HS-5 (cell line): Measurements from ENCODE around the gene STIL.
"Not testable (repeated sequence)": the region's sequence is repeated elsewhere in the genome, so short reads cannot be mapped to it uniquely, and the experiment has no call there.

Experiments used
- DNase-seq: peaks from one replicate; pipeline ENCODE4 v3.0.0-alpha.2; 2012; ENCODE audit warnings: low read depth

Gene STIL

GRCh38 chr1:47313915-47314664 lies at the start of gene STIL:
Gene STIL, minus strand, starts transcription at chr1:47314147. Its CDS starts 3,828 bp downstream, at chr1:47310319.
- peak; percentile 98 for DNase-seq

- no peak for DNase-seq
Observed at GRCh38 chr1:47362828-47363227, 48.9 kb upstream of the STIL start.

DNA sequence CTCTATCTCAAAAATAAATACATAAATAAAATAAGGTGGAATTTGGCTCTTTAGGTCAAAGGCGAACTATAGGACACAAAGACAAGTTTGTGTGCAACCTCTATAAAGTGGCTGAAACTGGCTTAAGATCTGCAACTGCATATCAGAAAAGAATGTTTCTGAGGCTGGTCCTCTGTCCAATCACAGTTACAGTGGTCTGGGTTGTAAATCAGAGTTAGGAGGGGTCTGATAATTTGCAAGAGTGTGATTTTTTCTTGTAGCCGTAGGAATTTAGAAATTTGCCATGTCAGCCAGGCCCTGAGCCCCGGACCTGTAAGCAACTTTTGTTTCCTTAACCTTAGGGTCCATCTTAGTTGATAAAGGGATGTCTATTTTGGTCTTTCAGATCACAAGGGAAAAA lies 47.4 kb upstream of the STIL start:
- DNase-seq: no peak

GRCh38 chr1:47351305-47351704 lies 37.4 kb upstream of the STIL start:
- DNase-seq: peak; percentile 8

DNA sequence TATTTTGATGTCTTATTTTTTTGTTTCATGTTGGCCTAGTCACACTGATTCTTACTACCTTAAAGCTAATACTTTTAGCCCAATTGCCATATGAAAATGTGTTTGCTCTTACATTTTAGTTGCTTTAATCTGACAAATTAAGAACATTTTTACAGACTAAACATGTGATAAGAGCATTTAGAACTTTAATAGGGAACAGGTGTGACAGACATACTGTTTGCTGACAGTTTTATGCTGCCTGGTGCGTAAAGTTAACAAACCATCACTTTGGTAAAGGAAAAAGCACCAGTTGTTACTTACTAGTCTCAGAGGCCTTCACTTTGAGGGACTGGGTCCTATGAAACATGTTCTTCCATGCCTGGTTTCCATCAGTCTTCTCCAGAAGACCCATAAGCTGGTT lies 34.3 kb upstream of the STIL start:
- DNase-seq: no peak

DNA sequence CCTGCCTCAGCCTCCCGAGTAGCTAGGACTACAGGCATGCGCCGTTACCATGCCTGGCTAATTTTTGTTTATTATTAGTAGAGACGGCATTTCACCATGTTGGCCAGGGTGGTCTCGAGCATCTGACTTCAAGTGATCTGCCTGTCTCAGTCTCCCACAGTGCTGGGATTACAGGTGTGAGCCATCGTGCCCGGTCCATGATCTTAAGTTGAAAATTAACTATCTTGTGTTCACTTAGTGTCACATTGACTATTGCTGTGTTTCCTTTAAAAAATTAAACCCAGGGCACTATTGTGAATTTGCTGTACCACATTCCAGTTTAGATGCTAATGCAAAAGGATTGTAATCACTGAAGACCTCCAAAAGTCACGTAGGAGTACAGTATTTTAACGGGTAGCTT lies 33.8 kb upstream of the STIL start:
- no peak for DNase-seq

DNA sequence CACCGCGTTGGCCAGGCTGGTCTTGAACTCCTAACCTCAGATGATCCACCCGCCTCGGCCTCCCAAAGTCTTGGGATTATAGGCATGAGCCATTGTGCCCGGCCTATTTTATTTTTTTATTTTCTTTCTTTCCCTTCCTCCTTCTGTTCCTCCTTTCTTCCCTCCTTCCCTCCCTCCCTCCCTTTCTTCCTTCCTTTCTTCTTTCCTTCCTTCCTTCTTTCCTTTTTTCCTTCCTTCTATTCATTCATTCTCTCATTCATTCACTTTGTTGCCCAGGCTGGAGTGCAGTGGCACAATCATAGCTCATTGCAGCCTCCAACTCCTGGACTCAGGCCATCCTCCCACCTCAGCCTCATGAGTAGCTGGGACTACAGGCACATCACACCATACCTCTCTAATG lies 33.0 kb upstream of the STIL start:
- not testable (repeated sequence) for DNase-seq

DNA sequence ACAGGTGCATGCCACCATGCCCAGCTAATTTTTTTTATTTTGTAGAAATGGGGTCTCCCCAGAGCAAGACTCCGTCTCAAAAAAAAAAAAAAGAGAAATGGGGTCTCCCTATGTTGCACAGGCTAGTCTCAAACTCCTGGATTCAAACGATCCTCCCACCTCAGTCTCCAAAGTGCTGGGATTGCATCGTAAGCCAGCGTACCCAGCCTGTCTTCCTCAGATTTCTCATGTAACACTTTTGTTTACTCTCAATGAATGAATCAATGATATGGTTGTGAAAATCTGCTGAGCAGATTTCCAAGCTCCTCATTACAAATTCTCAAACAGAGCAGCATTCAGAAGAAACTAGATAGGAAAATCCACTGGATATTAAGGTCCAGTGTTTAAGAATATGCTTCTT lies 26.3 kb upstream of the STIL start:
- no peak for DNase-seq

DNA sequence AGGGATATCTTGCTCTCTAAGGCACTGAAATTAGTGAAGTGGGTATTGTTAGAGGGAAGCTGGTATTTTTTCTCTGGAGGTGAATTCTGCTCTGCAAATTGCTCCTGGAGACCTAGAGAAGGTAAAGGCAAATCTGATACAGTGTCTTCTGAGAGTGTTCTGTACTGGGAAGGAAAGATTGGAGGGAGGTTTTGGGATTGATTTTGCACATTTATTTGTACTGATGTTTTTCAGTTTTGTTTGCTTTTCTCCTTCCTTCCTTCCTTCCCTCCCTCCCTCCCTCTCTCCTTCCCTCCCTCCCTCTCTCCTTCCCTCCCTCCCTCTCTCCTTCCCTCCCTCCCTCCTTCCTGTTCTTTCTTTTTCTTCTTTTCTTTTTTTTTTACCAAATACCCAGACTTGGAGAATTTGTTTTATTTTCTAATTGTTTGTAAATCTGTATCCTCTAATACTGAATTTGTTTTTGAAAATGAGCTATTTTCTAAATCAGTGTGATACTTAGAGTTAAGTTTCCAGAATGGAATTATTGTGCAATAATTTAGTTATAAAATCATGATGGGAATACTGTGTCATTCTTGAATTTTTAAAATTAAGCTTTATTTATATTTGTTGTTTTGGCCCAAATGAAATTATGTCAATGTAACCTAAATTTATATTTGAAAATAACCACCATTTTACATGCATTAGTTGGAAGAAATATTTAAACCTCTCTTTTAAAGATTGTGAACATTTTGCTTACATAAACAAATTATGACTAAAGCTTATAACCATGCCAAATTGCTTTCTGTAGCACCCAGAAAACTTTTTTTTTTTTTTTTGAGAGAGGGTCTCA lies 24.5 kb upstream of the STIL start:
- DNase-seq: no peak

DNA sequence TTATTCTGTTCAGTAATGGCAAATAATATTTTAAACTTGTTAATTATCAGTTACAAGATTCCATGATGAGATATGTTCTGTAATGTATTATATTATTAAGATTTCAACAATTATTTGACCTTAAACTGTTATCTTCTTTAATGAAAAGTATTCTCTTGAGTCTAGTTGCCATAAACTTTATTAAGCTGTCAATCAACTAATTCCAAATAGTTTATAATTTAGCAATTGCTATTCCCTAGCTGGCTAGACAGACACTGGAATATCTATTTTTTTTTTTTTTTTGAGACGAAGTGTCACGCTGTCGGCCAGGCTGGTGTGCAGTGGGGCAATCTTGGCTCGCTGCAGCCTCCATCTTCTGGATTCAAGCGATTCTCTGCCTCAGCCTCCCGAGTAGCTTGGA lies 23.4 kb upstream of the STIL start:
- DNase-seq: no peak

- no peak for DNase-seq
Observed at GRCh38 chr1:47334765-47335435, 21.0 kb upstream of the STIL start.

GRCh38 chr1:47333922-47334764 lies 20.2 kb upstream of the STIL start:
- peak; percentile 47 for DNase-seq

GRCh38 chr1:47333578-47333921 lies 19.6 kb upstream of the STIL start, which contains the start of gene CMPK1:
Gene CMPK1, plus strand, starts transcription at chr1:47333790. Its CDS starts 156 bp downstream, at chr1:47333946.
- DNase-seq: peak; percentile 56

GRCh38 chr1:47332779-47333577 lies 19.0 kb upstream of the STIL start:
- DNase-seq: no peak

GRCh38 chr1:47331875-47332274 lies 17.9 kb upstream of the STIL start:
- DNase-seq: no peak

DNA sequence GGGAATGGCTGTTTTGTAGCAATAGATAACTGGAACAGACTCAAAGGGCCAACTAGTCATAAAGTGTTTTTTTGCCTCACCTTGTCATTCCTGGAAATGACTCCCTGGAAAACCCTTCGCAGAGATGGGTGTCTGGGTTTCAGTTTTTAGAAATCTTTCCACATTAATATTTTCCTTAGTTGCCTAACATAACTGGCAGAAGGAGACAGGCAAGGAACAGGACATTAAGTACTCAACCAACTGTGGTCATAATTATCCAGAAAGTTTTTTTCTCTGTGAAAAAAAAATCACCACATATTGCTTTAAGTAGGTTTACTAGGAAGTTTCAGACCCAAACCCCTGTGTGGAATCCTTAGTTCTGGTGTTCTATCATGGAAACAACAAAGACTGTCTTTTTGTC lies 16.3 kb upstream of the STIL start:
- no peak for DNase-seq

- DNase-seq: no peak
Observed at GRCh38 chr1:47328992-47329391, 15.0 kb upstream of the STIL start.

DNA sequence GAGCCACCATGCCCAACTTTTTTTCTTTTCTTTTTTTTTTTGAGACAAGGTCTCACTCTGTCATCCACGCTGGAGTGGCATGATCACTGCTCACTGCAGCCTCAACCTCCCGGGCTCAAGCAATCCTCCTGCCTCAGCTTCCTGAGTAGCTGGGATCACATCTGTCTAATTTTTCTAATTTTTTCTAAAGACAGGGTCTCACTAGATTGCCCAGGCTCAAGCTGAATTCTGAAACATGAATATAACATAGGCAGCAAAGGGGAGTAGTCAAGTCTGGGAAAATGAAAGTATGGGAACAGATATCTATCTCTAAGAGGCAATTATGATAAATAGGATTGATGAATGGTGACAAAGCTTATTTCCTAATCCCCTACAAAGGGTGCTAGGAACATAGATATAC lies 12.3 kb upstream of the STIL start:
- no peak for DNase-seq

DNA sequence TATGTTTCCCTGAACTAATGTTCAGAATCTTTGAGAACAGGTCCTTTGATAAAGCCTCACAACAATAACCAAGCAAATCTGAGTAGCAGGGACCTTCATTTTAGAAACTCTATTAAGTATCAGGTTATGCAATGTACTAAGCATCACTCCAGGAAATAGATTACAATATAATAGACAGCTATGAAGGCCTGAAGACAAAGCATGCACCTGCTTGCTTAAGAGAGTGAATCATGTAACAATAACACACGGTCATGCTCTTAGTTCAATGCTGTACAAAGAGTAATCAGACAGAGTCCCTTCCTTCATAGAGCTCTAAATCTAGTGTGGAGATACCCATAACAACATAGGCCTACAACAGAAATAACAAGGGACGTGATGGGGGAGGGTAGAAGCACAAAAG lies 11.6 kb upstream of the STIL start:
- DNase-seq: no peak

GRCh38 chr1:47324682-47325081 lies 10.7 kb upstream of the STIL start:
- no peak for DNase-seq

GRCh38 chr1:47323599-47324031 lies 9.7 kb upstream of the STIL start:
- DNase-seq: no peak
